Purkinje cell (primary cell): ENCODE results near the gene DDX55. TPM values are rescaled to one million over a fixed set of nuclear protein-coding genes. Genes with fewer than 3 reads are reported as not detected.

Experiments
- polyA plus RNA-seq: library from polyadenylated mRNA; unstranded; fragments of >200 nt; fragmentation: Nextera tagmentation; gene quantifications from 2 replicates; pipeline ENCODE4 v1.2.1, GENCODE V29; 2014

The DDX55 gene
- 5.2 and 11.7 TPM in 2 replicates for polyA plus RNA-seq

GRCh38 chr12:123601602-123602489 is at the start of gene DDX55:
Gene DDX55 (plus strand): TSS chr12:123602099. CDS start chr12:123602149, 50 bp downstream.

GRCh38 chr12:123633379-123634141 is 31.7 kb downstream of the DDX55 start, which contains the start of the genes EIF2B1 and GTF2H3:
Gene EIF2B1 (minus strand): TSS chr12:123633686. CDS start chr12:123633557, 129 bp downstream.
Gene GTF2H3 (plus strand): TSS chr12:123633829. CDS start chr12:123633860, 31 bp downstream.

Other genes with a start within 250 kb of the DDX55 start
- gene SBNO1, start 237.3 kb upstream of the DDX55 start, polyA plus RNA-seq = 13.4 and 20.8 TPM in 2 replicates
- gene KMT5A, start 218.0 kb upstream of the DDX55 start, polyA plus RNA-seq = 3.1 and 5.3 TPM in 2 replicates
- 0.15 and 0.90 TPM in 2 replicates for gene RILPL2, start 165.4 kb upstream of the DDX55 start, polyA plus RNA-seq
- gene SNRNP35, start 144.0 kb upstream of the DDX55 start, polyA plus RNA-seq = 48.6 and 58.7 TPM in 2 replicates
- gene RILPL1, start 68.4 kb upstream of the DDX55 start, polyA plus RNA-seq = 0.50 and 6.8 TPM in 2 replicates
- 121 and 146 TPM in 2 replicates for gene TMED2, start 17.5 kb upstream of the DDX55 start, polyA plus RNA-seq
- gene EIF2B1, start 31.6 kb downstream of the DDX55 start, polyA plus RNA-seq = 17.0 and 17.3 TPM in 2 replicates
- gene GTF2H3, start 31.7 kb downstream of the DDX55 start, polyA plus RNA-seq = 13.9 and 17.2 TPM in 2 replicates
- 0.98 and 2.4 TPM in 2 replicates for gene TCTN2, start 69.0 kb downstream of the DDX55 start, polyA plus RNA-seq
- gene ATP6V0A2, start 110.3 kb downstream of the DDX55 start, polyA plus RNA-seq = 2.9 and 8.4 TPM in 2 replicates
- 1.8 TPM in 2 replicates for gene DNAH10, start 160.2 kb downstream of the DDX55 start, polyA plus RNA-seq